ENCODE measurements around the gene ZC3H18. TPM values are rescaled to one million over a fixed set of nuclear protein-coding genes. Genes with fewer than 3 reads are reported as not detected.

ZC3H18 gene
- total RNA-seq, 1 donor = 17.7 TPM

GRCh38 chr16:88524973-88525662, 45.1 kb upstream of the ZC3H18 start:
- DNase-seq (ENCODE audit: low read depth) = no peak
- no peak overlapping the region for H3K4me3 ChIP-seq (ENCODE audit: low read depth, low read length)
- TF ChIP-seq CTCF (IDR thresholded peaks at IDR 0.05; ENCODE audit: insufficient read depth, low read depth, low read length) = no peak

GRCh38 chr16:88525663-88525990, 44.6 kb upstream of the ZC3H18 start:
- TF ChIP-seq CTCF (IDR thresholded peaks at IDR 0.05; ENCODE audit: insufficient read depth, low read depth, low read length) = no peak
- no peak overlapping the region for H3K4me3 ChIP-seq (ENCODE audit: low read depth, low read length)
- DNase-seq (ENCODE audit: low read depth) = no peak

- no peak for TF ChIP-seq CTCF (IDR thresholded peaks at IDR 0.05; ENCODE audit: insufficient read depth, low read depth, low read length)
- H3K4me3 ChIP-seq (ENCODE audit: low read depth, low read length) = no peak overlapping the region
- DNase-seq (ENCODE audit: low read depth) = no peak
Observed at GRCh38 chr16:88526008-88526905, 43.9 kb upstream of the ZC3H18 start.

- TF ChIP-seq CTCF (IDR thresholded peaks at IDR 0.05; ENCODE audit: insufficient read depth, low read depth, low read length) = no peak
- no peak for DNase-seq (ENCODE audit: low read depth)
- H3K4me3 ChIP-seq (ENCODE audit: low read depth, low read length) = no peak overlapping the region
Observed at GRCh38 chr16:88526906-88527185, 43.4 kb upstream of the ZC3H18 start.

GRCh38 chr16:88527186-88527936, 42.8 kb upstream of the ZC3H18 start:
- peak; percentile 83 for TF ChIP-seq CTCF (IDR thresholded peaks at IDR 0.05; ENCODE audit: insufficient read depth, low read depth, low read length)
- H3K4me3 ChIP-seq (ENCODE audit: low read depth, low read length) = no peak overlapping the region
- peak; percentile 58 for DNase-seq (ENCODE audit: low read depth)

GRCh38 chr16:88527937-88528743, 42.1 kb upstream of the ZC3H18 start:
- no peak for TF ChIP-seq CTCF (IDR thresholded peaks at IDR 0.05; ENCODE audit: insufficient read depth, low read depth, low read length)
- H3K4me3 ChIP-seq (ENCODE audit: low read depth, low read length) = no peak overlapping the region
- no peak for DNase-seq (ENCODE audit: low read depth)
